H1 (cell line): ENCODE measurements around the gene CASQ1. TPM values are rescaled to one million over a fixed set of nuclear protein-coding genes. Genes with fewer than 3 reads are reported as not detected.

Source experiments
- KDM1A ChIP-seq: fragments of 200-600, 300-600 bp; sonication (generic); IDR thresholded peaks from 2 replicates; pipeline ENCODE4 v1.7.1; 2016; ENCODE audit warnings: mild to moderate bottlenecking, low read length, borderline replicate concordance
- RXRA ChIP-seq: IDR thresholded peaks from 2 replicates; pipeline ENCODE4 v1.6.1; 2011; ENCODE audit warnings: low read depth, mild to moderate bottlenecking, low read length, moderate library complexity; ENCODE audit not compliant: insufficient read depth
- SIN3A ChIP-seq, 2 experiments: IDR thresholded peaks in 1 of 2; conservative IDR thresholded peaks in 1 of 2; 2 replicates each; pipeline ENCODE4 v1.6.1; 2011 to 2012; ENCODE audit warnings: low read length in 2 of 2, improper control_type of control experiment in 1 of 2, low read depth in 1 of 2, mild to moderate bottlenecking in 1 of 2
- SP4 ChIP-seq: IDR thresholded peaks from 2 replicates; pipeline ENCODE4 v1.6.1; 2012; ENCODE audit warnings: low read length, inconsistent platforms
- TBP ChIP-seq: IDR thresholded peaks from 2 replicates; pipeline ENCODE4 v1.6.1; 2011; ENCODE audit warnings: low read depth, low read length, improper control_type of control experiment
- USF2 ChIP-seq: IDR thresholded peaks from 2 replicates; pipeline ENCODE4 v1.6.1; 2011; ENCODE audit warnings: low read length, improper control_type of control experiment
- polyA plus RNA-seq, 7 experiments: library from polyadenylated mRNA; depleted of rRNA in 3 of 7; stranded (reverse) in 5 of 7; unstranded in 2 of 7; fragments of >200 nt in 5 of 7; fragments of 200-250 nt in 2 of 7; gene quantifications; 1 replicate in 5 of 7; 2 replicates in 1 of 7; 4 replicates in 1 of 7; pipeline versions ENCODE4 v1.2.1 to v1.2.3, GENCODE V29; 2011 to 2013; ENCODE audit warnings: missing spikeins in 2 of 7, mixed read lengths in 2 of 7
- total RNA-seq: library from RNA; stranded (reverse); fragmentation: NEBNext Ultra II Directional; extraction: Animal tissue kit (Norgen Biotek cat#: 25700); gene quantifications from 2 replicates; pipeline ENCODE4 v1.2.1, GENCODE V29; 2021

The CASQ1 gene
- total and polyA plus RNA-seq, 2 of the 8 experiments (the other 6 are each of a cell fraction or from before 2014, with no cell fraction given): 0.80 to 1.3 TPM

- no peak for TF ChIP-seq USF2
- TF ChIP-seq TBP: no peak
- no peak for TF ChIP-seq SIN3A (conservative IDR thresholded peaks at IDR 0.05 in 1 of 2, IDR thresholded peaks at IDR 0.05 in 1 of 2; ENCODE audit: low read depth in 1 of 2, low read length in 2 of 2)
- no peak for TF ChIP-seq SP4
- TF ChIP-seq RXRA: no peak
- TF ChIP-seq KDM1A: no peak
Observed at GRCh38 chr1:160207771-160208556, 17.6 kb downstream of the CASQ1 start (continued).
